Suprapubic skin (tissue), 4 donors: ENCODE data around the gene LUZP2. TPM values are rescaled to one million over a fixed set of nuclear protein-coding genes. Genes with fewer than 3 reads are reported as not detected.

ENCODE experiments used
- DNase-seq, 2 donors: peaks; one replicate each; pipeline ENCODE4 v3.0.0-alpha.2; 2019; ENCODE audit warnings: low spot score in 2 of 2
- H3K27ac ChIP-seq: fragments of 200-600 bp; sonication (generic); one replicate; pipeline ENCODE4 v1.5.1; 2019
- H3K27me3 ChIP-seq: fragments of 200-600 bp; sonication (generic); one replicate; pipeline ENCODE4 v1.5.1; 2019
- H3K36me3 ChIP-seq: fragments of 200-600 bp; sonication (generic); one replicate; pipeline ENCODE4 v1.5.1; 2019
- H3K4me1 ChIP-seq: fragments of 200-600 bp; sonication (generic); one replicate; pipeline ENCODE4 v1.5.1; 2019
- H3K4me3 ChIP-seq: fragments of 200-600 bp; sonication (generic); one replicate; pipeline ENCODE4 v1.5.1; 2019; ENCODE audit warnings: mild to moderate bottlenecking
- H3K9me3 ChIP-seq: fragments of 200-600 bp; sonication (generic); one replicate; pipeline ENCODE4 v1.5.1; 2019
- CTCF ChIP-seq, 2 donors: fragments of 200-600 bp in 1 of 2; fragments of 450-650 bp in 1 of 2; sonication (generic) in 1 of 2; IDR thresholded peaks; one replicate each; pipeline ENCODE4 v1.5.1; 2016 to 2019; ENCODE audit warnings: antibody characterized with exemption in 2 of 2, mild to moderate bottlenecking in 1 of 2, moderate library complexity in 1 of 2
- EP300 ChIP-seq: sonication (generic); formaldehyde crosslinking; IDR thresholded peaks from one replicate; pipeline ENCODE4 v1.6.1; 2017; ENCODE audit warnings: antibody characterized with exemption
- POLR2A ChIP-seq, 2 donors: fragments of 450-650 bp; IDR thresholded peaks; one replicate each; pipeline ENCODE4 v1.6.1; 2017; ENCODE audit warnings: antibody characterized with exemption in 2 of 2, mild to moderate bottlenecking in 2 of 2, moderate library complexity in 2 of 2
- POLR2AphosphoS5 ChIP-seq, 3 donors: sonication (generic); formaldehyde crosslinking; IDR thresholded peaks; one replicate each; pipeline ENCODE4 v1.6.1; 2017; ENCODE audit warnings: antibody characterized with exemption in 3 of 3
- WGBS: methylation state at CpG from one replicate; pipeline ENCODE4 v1.1.5; 2018; 5-methylcytosine and 5-hydroxymethylcytosine counted together
- total RNA-seq, 4 donors: library from RNA; depleted of rRNA; stranded (reverse); fragments of >200 nt; gene quantifications; one replicate each; pipeline ENCODE4 v1.1.0, GENCODE V29; 2016

The LUZP2 gene
- total RNA-seq, 4 donors from 2014 or later, result 0.11 TPM; not detected in 3

DNA sequence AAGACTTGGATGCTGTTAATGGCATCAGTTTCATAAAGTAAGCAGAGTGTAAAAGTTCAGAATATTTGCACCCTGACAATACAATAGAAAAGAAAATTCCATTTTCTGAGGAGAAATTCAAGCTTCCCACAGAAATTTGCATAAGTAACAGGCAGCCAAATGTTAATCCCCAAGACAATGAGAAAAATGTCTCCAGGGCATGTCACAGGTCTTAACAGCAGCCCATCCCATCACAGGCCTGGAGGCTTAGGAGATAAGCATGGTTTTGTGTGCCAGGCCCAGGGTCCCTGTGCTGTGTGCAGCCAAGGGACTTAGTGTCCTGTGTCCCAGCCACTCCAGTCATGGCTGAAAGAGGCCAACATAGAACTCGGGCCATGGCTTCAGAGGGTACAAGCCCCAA lies 347.6 kb downstream of the LUZP2 start:
- 100% methylated on average over 1 of the region's 1 CpG for WGBS
- no peak for DNase-seq
- no peaks in the 10 kb centered on the region for H3K9me3 ChIP-seq
- no peak overlapping the region for H3K4me3 ChIP-seq
- H3K27ac ChIP-seq, result no peak overlapping the region
- TF ChIP-seq POLR2A (IDR thresholded peaks at IDR 0.05), result no peak
- TF ChIP-seq POLR2AphosphoS5 (IDR thresholded peaks at IDR 0.05), result no peak
- no peak for TF ChIP-seq CTCF (IDR thresholded peaks at IDR 0.05)
- TF ChIP-seq EP300, result no peak
- H3K4me1 ChIP-seq, result no peaks in the 10 kb centered on the region
- no peaks in the 10 kb centered on the region for H3K36me3 ChIP-seq
- H3K27me3 ChIP-seq, result no peaks in the 10 kb centered on the region

DNA sequence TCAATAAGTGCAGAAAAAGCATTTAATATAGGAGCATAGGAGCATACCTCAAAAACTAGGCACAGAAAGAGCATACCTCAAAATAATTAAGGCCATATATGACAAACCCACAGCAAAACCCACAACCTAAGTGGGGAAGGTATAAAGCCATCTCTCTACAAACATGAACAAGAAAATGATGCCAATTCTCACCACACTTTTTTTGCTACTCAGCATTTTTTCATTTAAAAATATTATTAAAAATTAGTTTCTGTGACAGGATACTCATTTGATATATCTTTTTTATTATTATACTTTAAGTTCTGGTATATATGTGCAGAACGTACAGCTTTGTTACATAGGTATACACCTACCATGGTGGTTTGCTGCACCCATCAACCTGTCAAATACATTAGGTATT lies 352.0 kb downstream of the LUZP2 start:
- no peaks in the 10 kb centered on the region for H3K27me3 ChIP-seq
- DNase-seq, result no peak
- H3K4me3 ChIP-seq, result no peak overlapping the region
- WGBS, result 88% methylated on average over 1 of the region's 1 CpG
- no peaks in the 10 kb centered on the region for H3K9me3 ChIP-seq
- TF ChIP-seq POLR2AphosphoS5 (IDR thresholded peaks at IDR 0.05), result no peak
- no peak overlapping the region for H3K27ac ChIP-seq
- no peaks in the 10 kb centered on the region for H3K4me1 ChIP-seq
- no peaks in the 10 kb centered on the region for H3K36me3 ChIP-seq

DNA sequence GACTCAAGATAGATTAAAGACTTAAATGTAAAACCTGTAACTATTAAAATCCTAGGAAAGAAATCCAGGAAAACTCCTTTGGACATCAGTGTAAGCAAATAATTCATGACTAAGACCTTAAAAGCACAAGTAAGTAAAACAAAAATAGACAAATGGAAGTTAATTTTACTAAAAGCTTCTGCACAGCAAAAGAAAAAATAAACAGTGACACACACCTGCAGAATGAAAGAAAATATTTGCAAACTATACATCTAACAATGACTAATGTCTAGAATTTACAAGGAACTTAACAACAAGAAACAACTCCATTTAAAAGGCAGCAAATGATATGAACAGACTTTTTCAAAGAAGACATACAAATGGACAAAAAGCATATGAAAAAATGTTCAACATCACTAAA lies 359.1 kb downstream of the LUZP2 start:
- Histone ChIP-seq H3K4me3 (no peak overlapping the region), H3K27ac (no peak overlapping the region), H3K36me3 (no peaks in the 10 kb centered on the region), H3K4me1 (no peaks in the 10 kb centered on the region), H3K27me3 (no peaks in the 10 kb centered on the region), H3K9me3 (no peaks in the 10 kb centered on the region)
- DNase-seq, result no peak
- TF ChIP-seq EP300 (no peak), POLR2A (IDR thresholded peaks at IDR 0.05) (no peak), POLR2AphosphoS5 (IDR thresholded peaks at IDR 0.05) (no peak)

- H3K4me3 ChIP-seq, result no peak overlapping the region
- no peaks in the 10 kb centered on the region for H3K27me3 ChIP-seq
- no peaks in the 10 kb centered on the region for H3K9me3 ChIP-seq
- no peak overlapping the region for H3K27ac ChIP-seq
- no peaks in the 10 kb centered on the region for H3K36me3 ChIP-seq
- TF ChIP-seq EP300 (no peak), POLR2AphosphoS5 (IDR thresholded peaks at IDR 0.05) (no peak), POLR2A (IDR thresholded peaks at IDR 0.05) (no peak)
- DNase-seq, result no peak
- WGBS, result 77% methylated on average over 6 of the region's 9 CpGs
- H3K4me1 ChIP-seq, result no peaks in the 10 kb centered on the region
Observed at GRCh38 chr11:24859801-24860300, 363.0 kb downstream of the LUZP2 start.

GRCh38 chr11:24861440-24861839 lies 364.6 kb downstream of the LUZP2 start:
- Histone ChIP-seq H3K4me3 (no peak overlapping the region), H3K27ac (no peak overlapping the region), H3K27me3 (no peaks in the 10 kb centered on the region), H3K4me1 (no peaks in the 10 kb centered on the region), H3K36me3 (no peaks in the 10 kb centered on the region), H3K9me3 (no peaks in the 10 kb centered on the region)
- no peak for DNase-seq
- TF ChIP-seq EP300 (no peak), POLR2AphosphoS5 (IDR thresholded peaks at IDR 0.05) (no peak), POLR2A (IDR thresholded peaks at IDR 0.05) (no peak)
- 83% methylated on average over 6 of the region's 6 CpGs for WGBS

DNA sequence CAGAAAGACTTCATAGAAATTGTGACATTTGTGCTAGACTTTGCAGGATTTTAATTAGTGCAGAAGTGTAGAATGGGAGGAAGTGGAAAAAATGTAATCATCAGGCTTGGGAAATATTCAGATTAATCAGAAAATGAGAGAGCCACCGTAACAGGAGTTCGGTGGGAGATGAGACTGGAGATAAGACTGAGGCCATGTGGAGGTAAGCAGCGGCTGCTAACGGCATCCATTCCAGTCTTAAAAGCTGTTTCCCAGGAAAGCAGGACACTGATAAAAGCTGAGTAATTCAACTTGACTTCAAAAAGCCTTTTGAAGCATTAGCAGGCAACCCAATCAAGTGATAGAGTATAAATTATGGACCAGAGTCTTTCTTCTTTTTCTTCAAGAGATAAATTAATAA lies 369.9 kb downstream of the LUZP2 start:
- no peaks in the 10 kb centered on the region for H3K4me1 ChIP-seq
- no peaks in the 10 kb centered on the region for H3K27me3 ChIP-seq
- TF ChIP-seq POLR2AphosphoS5 (IDR thresholded peaks at IDR 0.05) (no peak), EP300 (no peak), POLR2A (IDR thresholded peaks at IDR 0.05) (no peak), CTCF (IDR thresholded peaks at IDR 0.05) (no peak)
- H3K36me3 ChIP-seq, result no peaks in the 10 kb centered on the region
- H3K4me3 ChIP-seq, result no peak overlapping the region
- no peak overlapping the region for H3K27ac ChIP-seq
- WGBS, result 55% methylated on average over 4 of the region's 4 CpGs
- no peak for DNase-seq
- no peaks in the 10 kb centered on the region for H3K9me3 ChIP-seq

GRCh38 chr11:24870048-24870447 lies 373.2 kb downstream of the LUZP2 start:
- Histone ChIP-seq H3K9me3 (no peaks in the 10 kb centered on the region), H3K27ac (no peak overlapping the region), H3K27me3 (no peaks in the 10 kb centered on the region), H3K36me3 (no peaks in the 10 kb centered on the region), H3K4me1 (no peaks in the 10 kb centered on the region), H3K4me3 (no peak overlapping the region)
- TF ChIP-seq POLR2A (IDR thresholded peaks at IDR 0.05) (no peak), CTCF (IDR thresholded peaks at IDR 0.05) (no peak), POLR2AphosphoS5 (IDR thresholded peaks at IDR 0.05) (no peak), EP300 (no peak)
- no peak for DNase-seq
- WGBS, result 57% methylated on average over 1 of the region's 1 CpG
